PFSK-1 (cell line): ENCODE measurements around the gene ALX4.

Experiments
- FOXP2 ChIP-seq: optimal IDR thresholded peaks from 2 replicates; pipeline ENCODE3; 2011; ENCODE audit warnings: borderline replicate concordance, control low read depth, inconsistent platforms; ENCODE audit not compliant: insufficient read depth; ENCODE audit errors: extremely low read length, extremely low read depth
- POLR2AphosphoS5 ChIP-seq: IDR thresholded peaks from 2 replicates; pipeline ENCODE4 v1.6.1; 2012; ENCODE audit warnings: low read depth, mild to moderate bottlenecking, control low read depth, low read length, moderate library complexity
- SIN3A ChIP-seq: IDR thresholded peaks from 2 replicates; pipeline ENCODE4 v1.6.1; 2012; ENCODE audit warnings: mild to moderate bottlenecking, low read length, moderate library complexity, borderline replicate concordance; ENCODE audit not compliant: insufficient read depth
- TAF1 ChIP-seq: IDR thresholded peaks from 2 replicates; pipeline ENCODE4 v1.6.1; 2012; ENCODE audit warnings: low read length, control low read depth, borderline replicate concordance; ENCODE audit not compliant: insufficient read depth
- TF ChIP-seq, protein P1 (sequence below), 2 experiments: IDR thresholded peaks; 2 replicates each; pipeline versions ENCODE4 v1.6.1 to v1.8.0; 2011 to 2012; ENCODE audit warnings: low read depth in 2 of 2, low read length in 2 of 2, control low read depth in 1 of 2, inconsistent platforms in 1 of 2, mild to moderate bottlenecking in 1 of 2, moderate library complexity in 1 of 2; ENCODE audit not compliant: insufficient read depth in 1 of 2

Gene ALX4

DNA sequence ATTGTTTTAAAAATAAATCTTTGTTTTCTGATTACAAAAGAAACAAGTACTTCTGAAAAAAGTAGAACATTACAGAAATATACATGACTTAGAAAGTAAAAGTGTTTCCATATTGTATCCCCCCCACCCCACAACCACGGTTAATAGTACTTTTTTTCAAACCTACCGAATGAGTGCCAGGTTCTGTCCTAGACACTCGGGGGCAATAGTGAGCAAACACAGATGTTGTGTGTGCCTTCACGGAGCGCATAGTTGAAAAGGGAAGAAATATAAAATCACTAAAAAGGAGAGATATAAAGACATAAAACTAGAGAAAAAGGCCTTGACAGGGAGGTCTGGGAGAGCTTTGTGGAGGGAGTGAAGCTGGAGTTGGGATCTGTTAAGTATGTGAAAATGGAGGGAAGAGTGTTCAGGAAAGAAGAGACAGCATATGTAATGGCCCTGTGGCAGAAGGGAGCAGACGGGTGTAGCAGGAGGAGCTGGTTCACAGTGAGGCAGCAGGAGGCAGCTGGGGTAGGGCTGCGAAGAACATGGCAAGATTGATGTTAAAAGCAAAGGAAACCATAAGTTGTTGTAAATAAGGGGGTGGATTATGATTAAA, 42.1 kb upstream of the ALX4 start:
- TF ChIP-seq POLR2AphosphoS5 (no peak), FOXP2 (no peak), SIN3A (no peak), TAF1 (no peak)
- TF ChIP-seq, protein P1, sequence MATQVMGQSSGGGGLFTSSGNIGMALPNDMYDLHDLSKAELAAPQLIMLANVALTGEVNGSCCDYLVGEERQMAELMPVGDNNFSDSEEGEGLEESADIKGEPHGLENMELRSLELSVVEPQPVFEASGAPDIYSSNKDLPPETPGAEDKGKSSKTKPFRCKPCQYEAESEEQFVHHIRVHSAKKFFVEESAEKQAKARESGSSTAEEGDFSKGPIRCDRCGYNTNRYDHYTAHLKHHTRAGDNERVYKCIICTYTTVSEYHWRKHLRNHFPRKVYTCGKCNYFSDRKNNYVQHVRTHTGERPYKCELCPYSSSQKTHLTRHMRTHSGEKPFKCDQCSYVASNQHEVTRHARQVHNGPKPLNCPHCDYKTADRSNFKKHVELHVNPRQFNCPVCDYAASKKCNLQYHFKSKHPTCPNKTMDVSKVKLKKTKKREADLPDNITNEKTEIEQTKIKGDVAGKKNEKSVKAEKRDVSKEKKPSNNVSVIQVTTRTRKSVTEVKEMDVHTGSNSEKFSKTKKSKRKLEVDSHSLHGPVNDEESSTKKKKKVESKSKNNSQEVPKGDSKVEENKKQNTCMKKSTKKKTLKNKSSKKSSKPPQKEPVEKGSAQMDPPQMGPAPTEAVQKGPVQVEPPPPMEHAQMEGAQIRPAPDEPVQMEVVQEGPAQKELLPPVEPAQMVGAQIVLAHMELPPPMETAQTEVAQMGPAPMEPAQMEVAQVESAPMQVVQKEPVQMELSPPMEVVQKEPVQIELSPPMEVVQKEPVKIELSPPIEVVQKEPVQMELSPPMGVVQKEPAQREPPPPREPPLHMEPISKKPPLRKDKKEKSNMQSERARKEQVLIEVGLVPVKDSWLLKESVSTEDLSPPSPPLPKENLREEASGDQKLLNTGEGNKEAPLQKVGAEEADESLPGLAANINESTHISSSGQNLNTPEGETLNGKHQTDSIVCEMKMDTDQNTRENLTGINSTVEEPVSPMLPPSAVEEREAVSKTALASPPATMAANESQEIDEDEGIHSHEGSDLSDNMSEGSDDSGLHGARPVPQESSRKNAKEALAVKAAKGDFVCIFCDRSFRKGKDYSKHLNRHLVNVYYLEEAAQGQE (IDR thresholded peaks at IDR 0.05; ENCODE audit: insufficient read depth in 1 of 2, low read depth in 2 of 2, low read length in 2 of 2) = no peak

DNA sequence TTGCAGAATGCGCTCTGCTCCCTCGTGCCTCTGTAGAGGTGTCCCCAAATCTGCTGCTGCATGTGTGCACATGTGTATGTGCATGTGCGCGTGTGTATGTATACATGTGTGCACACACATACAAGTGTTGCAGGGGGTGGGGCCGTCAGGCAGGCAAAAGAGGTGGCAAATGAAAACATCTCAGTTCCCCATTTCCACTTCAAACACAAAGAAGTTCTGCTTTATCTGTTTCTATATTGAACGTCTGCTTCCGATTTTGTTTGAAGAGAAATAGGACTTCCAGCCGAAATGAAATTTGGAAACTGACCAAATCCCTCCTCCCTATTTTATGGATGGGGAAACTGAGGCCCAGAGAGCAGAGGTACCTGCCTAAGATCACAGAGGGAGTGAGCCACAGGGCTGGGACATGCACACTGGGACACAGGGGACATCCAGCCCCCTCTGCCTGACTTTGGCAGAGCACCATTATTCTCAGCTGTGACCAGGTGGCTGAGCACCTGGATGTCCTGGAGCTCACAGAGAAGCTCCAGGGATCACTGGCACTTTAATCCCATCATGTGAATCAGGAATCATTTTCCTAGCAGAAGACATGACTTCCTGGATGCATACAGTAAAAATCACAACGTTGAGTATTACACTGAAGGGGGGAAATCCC, 41.2 kb upstream of the ALX4 start:
- TF ChIP-seq POLR2AphosphoS5 (no peak), FOXP2 (no peak), TAF1 (no peak), SIN3A (no peak)
- TF ChIP-seq, protein P1 (IDR thresholded peaks at IDR 0.05; ENCODE audit: insufficient read depth in 1 of 2, low read depth in 2 of 2, low read length in 2 of 2) = no peak

DNA sequence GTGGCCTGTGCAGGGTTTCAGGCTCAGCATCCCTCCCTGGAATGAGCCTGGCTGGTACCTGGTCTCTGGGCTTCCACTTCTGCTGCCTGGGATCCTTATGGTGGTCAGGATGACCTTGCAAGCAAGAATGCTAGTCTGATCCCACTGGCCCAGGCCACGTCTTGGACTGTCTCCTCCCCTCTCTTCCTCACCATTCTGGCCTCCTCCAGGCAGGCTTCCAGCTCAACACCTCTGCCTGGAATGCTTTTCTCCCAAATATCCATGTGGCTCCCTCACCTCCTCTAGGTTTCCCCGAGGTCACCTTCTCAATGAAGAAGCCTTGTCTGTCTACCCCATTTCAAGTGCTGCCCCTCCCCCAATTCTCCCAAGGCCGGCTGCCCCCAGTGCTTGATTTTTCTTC, 39.4 kb upstream of the ALX4 start:
- TF ChIP-seq POLR2AphosphoS5 = no peak
- no peak for TF ChIP-seq SIN3A
- TF ChIP-seq, protein P1 (IDR thresholded peaks at IDR 0.05; ENCODE audit: insufficient read depth in 1 of 2, low read depth in 2 of 2, low read length in 2 of 2) = no peak
- no peak for TF ChIP-seq FOXP2
- no peak for TF ChIP-seq TAF1

DNA sequence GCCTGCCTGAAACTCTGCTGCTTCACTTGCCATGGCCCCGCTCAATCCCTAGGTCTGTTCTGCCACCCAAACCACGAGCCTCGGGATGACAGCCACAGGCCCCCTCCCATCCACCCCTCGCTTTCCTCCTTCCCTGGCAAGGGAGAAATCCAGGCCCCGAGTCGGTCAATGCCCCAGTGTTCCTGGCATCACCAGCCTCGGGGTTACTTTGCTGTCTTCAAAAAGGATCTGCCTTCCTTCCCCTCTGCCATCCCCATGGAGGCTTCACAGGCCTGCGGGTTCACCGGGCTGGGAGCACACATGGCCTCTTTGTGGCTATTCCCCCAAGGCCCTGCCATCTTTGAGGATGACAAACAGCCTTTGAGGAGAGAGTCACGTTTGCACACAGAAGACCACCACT, 38.8 kb upstream of the ALX4 start:
- TF ChIP-seq, protein P1 (IDR thresholded peaks at IDR 0.05; ENCODE audit: insufficient read depth in 1 of 2, low read depth in 2 of 2, low read length in 2 of 2) = no peak
- no peak for TF ChIP-seq SIN3A
- TF ChIP-seq FOXP2 = no peak
- TF ChIP-seq TAF1 = no peak
- TF ChIP-seq POLR2AphosphoS5 = no peak
